GM18951 (cell line): ENCODE measurements around the gene FAHD2A.

Experiments
- POLR2A ChIP-seq: IDR thresholded peaks from 4 replicates; pipeline ENCODE4 v1.6.1; 2011; ENCODE audit warnings: mild to moderate bottlenecking; ENCODE audit not compliant: insufficient read length, insufficient read depth; ENCODE audit errors: extremely low read depth
- in situ Hi-C: fragments of 300-500 bp; cut with MboI; formaldehyde crosslinking; loops from one replicate; pipeline ENCODE4 v1.12.0; 2022; ENCODE audit warnings: low sequenced_read_pairs, mixed read lengths, inconsistent platforms; ENCODE audit not compliant: unreplicated experiment

Gene FAHD2A

GRCh38 chr2:95380731-95381130 is 21.8 kb upstream of the FAHD2A start:
- in situ Hi-C loops: no loop called here

GRCh38 chr2:95381212-95382191 is 21.0 kb upstream of the FAHD2A start:
- no peak for TF ChIP-seq POLR2A

More at GRCh38 chr2:95380731-95381130, 21.8 kb upstream of the FAHD2A start:
- TF ChIP-seq POLR2A: no peak

GRCh38 chr2:95382192-95382591 is 20.3 kb upstream of the FAHD2A start:
- TF ChIP-seq POLR2A: no peak
- in situ Hi-C loops: no loop called here

More at GRCh38 chr2:95381212-95382191, 21.0 kb upstream of the FAHD2A start:
- in situ Hi-C loops: no loop called here

- in situ Hi-C loops: no loop called here
- TF ChIP-seq POLR2A: no peak
Observed at GRCh38 chr2:95382686-95383634, 19.5 kb upstream of the FAHD2A start.

GRCh38 chr2:95383635-95384027 is 18.9 kb upstream of the FAHD2A start:
- in situ Hi-C loops: no loop called here
- TF ChIP-seq POLR2A: no peak

GRCh38 chr2:95384854-95385569 is 17.5 kb upstream of the FAHD2A start:
- in situ Hi-C loops: no loop called here
- no peak for TF ChIP-seq POLR2A

GRCh38 chr2:95385570-95385984 is 16.9 kb upstream of the FAHD2A start:
- in situ Hi-C loops: no loop called here
- TF ChIP-seq POLR2A: no peak

- in situ Hi-C loops: no loop called here
- TF ChIP-seq POLR2A: no peak
Observed at GRCh38 chr2:95386031-95386430, 16.5 kb upstream of the FAHD2A start.

- in situ Hi-C loops: no loop called here
- no peak for TF ChIP-seq POLR2A
Observed at GRCh38 chr2:95387358-95387757, 15.2 kb upstream of the FAHD2A start.

GRCh38 chr2:95388091-95388692 is 14.3 kb upstream of the FAHD2A start:
- in situ Hi-C loops: no loop called here
- TF ChIP-seq POLR2A: no peak

- TF ChIP-seq POLR2A: no peak
- in situ Hi-C loops: no loop called here
Observed at GRCh38 chr2:95388856-95389244, 13.7 kb upstream of the FAHD2A start.
